MM.1S (cell line): ENCODE data around the gene NDUFA9.

ENCODE experiments used
- DNase-seq: peaks from one replicate; pipeline ENCODE4 v3.0.0-alpha.2; 2015
- H2AFZ ChIP-seq: fragments of 300-600 bp; sonication (generic); 2 replicates; pipeline ENCODE4 v1.6.0; 2016; ENCODE audit warnings: antibody characterized with exemption, low read length
- H3F3A ChIP-seq: fragments of 300-600 bp; sonication (generic); 2 replicates; pipeline ENCODE4 v1.6.1; 2016; ENCODE audit warnings: mild to moderate bottlenecking, antibody characterized with exemption, low read length, moderate library complexity, mixed read lengths; ENCODE audit not compliant: insufficient read depth
- H3K27ac ChIP-seq: fragments of 300-600 bp; sonication (generic); 2 replicates; pipeline ENCODE4 v1.5.1; 2016; ENCODE audit warnings: mild to moderate bottlenecking, low read length
- H3K27me3 ChIP-seq: fragments of 300-600 bp; sonication (generic); replicated peaks from 2 replicates; pipeline ENCODE4 v1.6.0; 2016; ENCODE audit warnings: low read length; ENCODE audit not compliant: insufficient read depth
- H3K36me3 ChIP-seq: fragments of 300-600 bp; sonication (generic); replicated peaks from 2 replicates; pipeline ENCODE4 v1.6.1; 2016; ENCODE audit warnings: mild to moderate bottlenecking, low read length, mixed read lengths; ENCODE audit not compliant: insufficient read depth
- H3K4me1 ChIP-seq: fragments of 300-600 bp; sonication (generic); 2 replicates; pipeline ENCODE4 v1.6.1; 2016; ENCODE audit warnings: low read length, mixed read lengths
- H3K4me2 ChIP-seq: fragments of 300-600 bp; sonication (generic); 2 replicates; pipeline ENCODE4 v1.6.0; 2016; ENCODE audit warnings: low read depth, low read length
- H3K4me3 ChIP-seq: fragments of 300-600 bp; sonication (generic); 2 replicates; pipeline ENCODE4 v1.5.1; 2016; ENCODE audit warnings: low read length, mixed read lengths
- H3K79me2 ChIP-seq: fragments of 300-600 bp; sonication (generic); 2 replicates; pipeline ENCODE4 v1.6.1; 2016; ENCODE audit warnings: mixed run types, low read length, mixed read lengths
- H3K9ac ChIP-seq: fragments of 300-600 bp; sonication (generic); 2 replicates; pipeline ENCODE4 v1.6.1; 2016; ENCODE audit warnings: low read length, mixed read lengths
- H3K9me2 ChIP-seq: fragments of 300-600 bp; sonication (generic); replicated peaks from 2 replicates; pipeline ENCODE4 v1.6.1; 2016; ENCODE audit warnings: mild to moderate bottlenecking, low read length, mixed read lengths; ENCODE audit not compliant: insufficient read depth
- H3K9me3 ChIP-seq: fragments of 300-600 bp; sonication (generic); replicated peaks from 2 replicates; pipeline ENCODE4 v1.6.1; 2016; ENCODE audit warnings: mild to moderate bottlenecking, low read length, mixed read lengths; ENCODE audit not compliant: insufficient read depth
- H4K20me1 ChIP-seq: fragments of 300-600 bp; sonication (generic); 2 replicates; pipeline ENCODE4 v1.6.1; 2016; ENCODE audit warnings: mild to moderate bottlenecking, low read length, moderate library complexity, mixed read lengths; ENCODE audit not compliant: insufficient read depth
- EZH2 ChIP-seq: fragments of 300-600 bp; sonication (generic); optimal IDR thresholded peaks from 2 replicates; pipeline ENCODE3; 2017; ENCODE audit warnings: low read depth, mild to moderate bottlenecking, antibody characterized with exemption, low read length, mixed read lengths
- EZH2phosphoT487 ChIP-seq: fragments of 300-600 bp; sonication (generic); IDR thresholded peaks from 2 replicates; pipeline ENCODE4 v1.6.1; 2018; ENCODE audit warnings: antibody characterized with exemption, low read length
- TF ChIP-seq, protein P1 (sequence below): fragments of 300-600 bp; sonication (generic); IDR thresholded peaks from 2 replicates; pipeline ENCODE4 v1.5.1; 2016; ENCODE audit warnings: antibody characterized with exemption, low read length, mixed read lengths

Gene NDUFA9

GRCh38 chr12:4626543-4626942 lies 22.4 kb upstream of the NDUFA9 start:
- TF ChIP-seq EZH2 (no peak), EZH2phosphoT487 (no peak)
- TF ChIP-seq, protein P1, sequence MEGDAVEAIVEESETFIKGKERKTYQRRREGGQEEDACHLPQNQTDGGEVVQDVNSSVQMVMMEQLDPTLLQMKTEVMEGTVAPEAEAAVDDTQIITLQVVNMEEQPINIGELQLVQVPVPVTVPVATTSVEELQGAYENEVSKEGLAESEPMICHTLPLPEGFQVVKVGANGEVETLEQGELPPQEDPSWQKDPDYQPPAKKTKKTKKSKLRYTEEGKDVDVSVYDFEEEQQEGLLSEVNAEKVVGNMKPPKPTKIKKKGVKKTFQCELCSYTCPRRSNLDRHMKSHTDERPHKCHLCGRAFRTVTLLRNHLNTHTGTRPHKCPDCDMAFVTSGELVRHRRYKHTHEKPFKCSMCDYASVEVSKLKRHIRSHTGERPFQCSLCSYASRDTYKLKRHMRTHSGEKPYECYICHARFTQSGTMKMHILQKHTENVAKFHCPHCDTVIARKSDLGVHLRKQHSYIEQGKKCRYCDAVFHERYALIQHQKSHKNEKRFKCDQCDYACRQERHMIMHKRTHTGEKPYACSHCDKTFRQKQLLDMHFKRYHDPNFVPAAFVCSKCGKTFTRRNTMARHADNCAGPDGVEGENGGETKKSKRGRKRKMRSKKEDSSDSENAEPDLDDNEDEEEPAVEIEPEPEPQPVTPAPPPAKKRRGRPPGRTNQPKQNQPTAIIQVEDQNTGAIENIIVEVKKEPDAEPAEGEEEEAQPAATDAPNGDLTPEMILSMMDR = no peak
- Histone ChIP-seq H2AFZ (no peak overlapping the region), H3K27me3 (no peaks in the 10 kb centered on the region), H3K79me2 (no peaks in the 10 kb centered on the region), H3K4me3 (no peak overlapping the region), H3K9ac (no peak overlapping the region), H3K4me1 (no peaks in the 10 kb centered on the region), H3K4me2 (no peak overlapping the region), H3K9me2 (no peaks in the 10 kb centered on the region), H3F3A (no peaks in the 10 kb centered on the region), H3K9me3 (no peaks in the 10 kb centered on the region), H3K27ac (no peak overlapping the region), H3K36me3 (no peaks in the 10 kb centered on the region), H4K20me1 (no peaks in the 10 kb centered on the region)
- DNase-seq = no peak

GRCh38 chr12:4628406-4628805 lies 20.5 kb upstream of the NDUFA9 start:
- Histone ChIP-seq H3K9me3 (no peaks in the 10 kb centered on the region), H3K79me2 (no peaks in the 10 kb centered on the region), H3K36me3 (no peaks in the 10 kb centered on the region), H3K4me1 (no peaks in the 10 kb centered on the region), H4K20me1 (no peaks in the 10 kb centered on the region), H3F3A (no peaks in the 10 kb centered on the region), H3K9ac (no peak overlapping the region), H3K27ac (no peak overlapping the region), H2AFZ (no peak overlapping the region), H3K4me3 (no peak overlapping the region), H3K27me3 (no peaks in the 10 kb centered on the region), H3K9me2 (no peaks in the 10 kb centered on the region), H3K4me2 (no peak overlapping the region)
- TF ChIP-seq EZH2 (no peak), EZH2phosphoT487 (no peak)
- TF ChIP-seq, protein P1 = no peak
- no peak for DNase-seq

DNA sequence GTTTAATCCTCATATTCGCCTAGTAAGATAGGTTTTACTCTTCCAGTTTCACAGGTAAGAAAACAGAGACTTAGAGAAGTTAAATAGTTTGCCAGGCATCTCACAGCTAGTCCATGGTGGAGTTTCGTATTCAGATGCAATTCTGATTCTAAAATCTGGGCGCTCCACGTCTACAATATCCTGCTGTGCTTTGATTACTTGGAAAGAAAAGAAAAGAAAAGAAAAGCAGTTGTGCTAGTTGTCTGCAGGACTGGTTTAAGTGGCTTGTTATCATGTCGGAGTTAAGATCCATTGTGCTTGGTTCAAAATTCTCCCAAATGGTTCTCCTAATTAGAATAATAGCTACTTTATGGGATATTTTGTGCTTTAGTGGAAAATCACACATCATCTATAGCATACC lies 18.7 kb upstream of the NDUFA9 start:
- no peaks in the 10 kb centered on the region for H3K27me3 ChIP-seq
- H3K9me3 ChIP-seq = no peaks in the 10 kb centered on the region
- no peaks in the 10 kb centered on the region for H3K36me3 ChIP-seq
- H3K9ac ChIP-seq = no peak overlapping the region
- H2AFZ ChIP-seq = no peak overlapping the region
- H3K4me2 ChIP-seq = no peak overlapping the region
- no peaks in the 10 kb centered on the region for H3K79me2 ChIP-seq
- H4K20me1 ChIP-seq = no peaks in the 10 kb centered on the region
- H3F3A ChIP-seq = no peaks in the 10 kb centered on the region
- H3K4me1 ChIP-seq = no peaks in the 10 kb centered on the region
- no peaks in the 10 kb centered on the region for H3K9me2 ChIP-seq
- H3K27ac ChIP-seq = no peak overlapping the region
- H3K4me3 ChIP-seq = no peak overlapping the region
- TF ChIP-seq EZH2 = no peak
- no peak for DNase-seq

GRCh38 chr12:4643747-4644146 lies 5.2 kb upstream of the NDUFA9 start:
- peak overlapping the region; percentile 27; the same call in 1 of the 2 replicates for H3K4me2 ChIP-seq
- TF ChIP-seq, protein P1 = no peak
- TF ChIP-seq EZH2phosphoT487 (no peak), EZH2 (no peak)
- H3K4me3 ChIP-seq = no peak overlapping the region
- H3K79me2 ChIP-seq = no peaks in the 10 kb centered on the region
- H3K9me2 ChIP-seq = no peaks in the 10 kb centered on the region
- DNase-seq = peak; percentile 20
- peaks cover 5% of the 10 kb centered on the region; the same call in 1 of the 2 replicates for H3K4me1 ChIP-seq
- no peak overlapping the region for H3K27ac ChIP-seq
- no peaks in the 10 kb centered on the region for H3K36me3 ChIP-seq
- 0 out of 2 replicates have a peak overlapping the region, but pooled peaks have one; percentile 7 for H2AFZ ChIP-seq
- no peak overlapping the region for H3K9ac ChIP-seq
- H3K27me3 ChIP-seq = no peaks in the 10 kb centered on the region
- no peaks in the 10 kb centered on the region for H4K20me1 ChIP-seq
- no peaks in the 10 kb centered on the region for H3K9me3 ChIP-seq
- H3F3A ChIP-seq = peaks cover 13% of the 10 kb centered on the region; the same call in 1 of the 2 replicates
